Kidney (tissue), 14 donors: ENCODE data around the gene KRT9. TPM values are rescaled to one million over a fixed set of nuclear protein-coding genes. Genes with fewer than 3 reads are reported as not detected.

Experiments used
- DNase-seq, 5 donors: peaks; one replicate each; pipeline ENCODE4 v3.0.0-alpha.2; 2013 to 2020
- FAIRE-seq: peaks from 2 replicates; lab custom pipeline; 2012; peaks lifted over from hg19 to GRCh38; lab: Jason Lieb, UNC
- H3K27ac ChIP-seq, 2 donors: one replicate each; pipeline ENCODE4 v1.7.0; 2013; ENCODE audit warnings: low read depth in 2 of 2, low read length in 2 of 2, inconsistent platforms in 1 of 2
- H3K27me3 ChIP-seq: one replicate; pipeline ENCODE4 v1.7.1; 2013; ENCODE audit warnings: low read length, inconsistent platforms; ENCODE audit not compliant: control insufficient read depth, insufficient read depth
- H3K36me3 ChIP-seq, 3 donors: one replicate each; pipeline versions ENCODE4 v1.7.0 to v1.7.1; 2013; ENCODE audit warnings: low read length in 3 of 3, control low read depth in 1 of 3, inconsistent platforms in 1 of 3; ENCODE audit not compliant: insufficient read depth in 3 of 3, control insufficient read depth in 2 of 3
- H3K4me1 ChIP-seq, 3 donors: one replicate each; pipeline versions ENCODE4 v1.7.0 to v1.7.1; 2013; ENCODE audit warnings: low read length in 3 of 3, inconsistent platforms in 1 of 3, low read depth in 1 of 3; ENCODE audit not compliant: control insufficient read depth in 2 of 3, insufficient read depth in 2 of 3
- H3K4me3 ChIP-seq, 3 donors: one replicate each; pipeline versions ENCODE4 v1.7.0 to v1.8.1; 2013; ENCODE audit warnings: low read length in 3 of 3, control low read depth in 1 of 3, inconsistent platforms in 1 of 3
- H3K9ac ChIP-seq, 3 donors: one replicate each; pipeline versions ENCODE4 v1.7.0 to v1.7.1; 2013; ENCODE audit warnings: low read length in 3 of 3, control low read depth in 1 of 3, inconsistent platforms in 1 of 3
- H3K9me3 ChIP-seq, 3 donors: one replicate each; pipeline versions ENCODE4 v1.7.0 to v1.7.1; 2013; ENCODE audit warnings: low read length in 3 of 3, control low read depth in 1 of 3, inconsistent platforms in 1 of 3; ENCODE audit not compliant: control insufficient read depth in 2 of 3, insufficient read depth in 1 of 3
- intact Hi-C: fragments of 100-400 bp; cut with DNase I; formaldehyde crosslinking; loops from one replicate; pipeline ENCODE4 v1.11.1; 2022
- polyA plus RNA-seq: library from polyadenylated mRNA; stranded (reverse); fragments of 350-450 nt; fragmentation: Illumina TruSeq; extraction: RNeasy Lipid Tissue Mini Kit (QIAGEN cat#74804); gene quantifications from one replicate; pipeline ENCODE4 v1.2.3, GENCODE V29; 2014; ENCODE audit warnings: low read depth, low replicate concordance; ENCODE audit not compliant: insufficient read depth
- total RNA-seq: library from RNA; stranded (reverse); fragmentation: NEBNext Ultra II Directional; extraction: Animal tissue kit (Norgen Biotek cat#: 25700); gene quantifications from one replicate; pipeline ENCODE4 v1.2.1, GENCODE V29; 2021
- TF ChIP-seq, protein P1 (sequence below): IDR thresholded peaks from 3 replicates; pipeline ENCODE4 v1.5.1; 2012; ENCODE audit warnings: mild to moderate bottlenecking, moderate library complexity, borderline replicate concordance; ENCODE audit not compliant: insufficient read depth; ENCODE audit errors: extremely low read depth
- donor health status: control.
- donor health status: control.
- donor health status: control.
- donor health status: control.
- donor health status: control.
- donor health status: DM: yes; HTN: yes; CAD: no.
- donor health status: Normal renal cell carcinoma (clear cell type).

Gene KRT9
- total and polyA plus RNA-seq, 2 donors from 2014 or later: not detected

GRCh38 chr17:41575336-41575735 is 3.5 kb upstream of the KRT9 start:
- Histone ChIP-seq H3K27me3 (no peaks in the 10 kb centered on the region), H3K27ac (no peak overlapping the region), H3K9me3 (no peaks in the 10 kb centered on the region), H3K36me3 (no peaks in the 10 kb centered on the region), H3K4me1 (no peaks in the 10 kb centered on the region), H3K4me3 (no peak overlapping the region), H3K9ac (no peak overlapping the region)
- intact Hi-C loops: no loop called here
- no peak for DNase-seq
- FAIRE-seq: no peak
- TF ChIP-seq, protein P1, sequence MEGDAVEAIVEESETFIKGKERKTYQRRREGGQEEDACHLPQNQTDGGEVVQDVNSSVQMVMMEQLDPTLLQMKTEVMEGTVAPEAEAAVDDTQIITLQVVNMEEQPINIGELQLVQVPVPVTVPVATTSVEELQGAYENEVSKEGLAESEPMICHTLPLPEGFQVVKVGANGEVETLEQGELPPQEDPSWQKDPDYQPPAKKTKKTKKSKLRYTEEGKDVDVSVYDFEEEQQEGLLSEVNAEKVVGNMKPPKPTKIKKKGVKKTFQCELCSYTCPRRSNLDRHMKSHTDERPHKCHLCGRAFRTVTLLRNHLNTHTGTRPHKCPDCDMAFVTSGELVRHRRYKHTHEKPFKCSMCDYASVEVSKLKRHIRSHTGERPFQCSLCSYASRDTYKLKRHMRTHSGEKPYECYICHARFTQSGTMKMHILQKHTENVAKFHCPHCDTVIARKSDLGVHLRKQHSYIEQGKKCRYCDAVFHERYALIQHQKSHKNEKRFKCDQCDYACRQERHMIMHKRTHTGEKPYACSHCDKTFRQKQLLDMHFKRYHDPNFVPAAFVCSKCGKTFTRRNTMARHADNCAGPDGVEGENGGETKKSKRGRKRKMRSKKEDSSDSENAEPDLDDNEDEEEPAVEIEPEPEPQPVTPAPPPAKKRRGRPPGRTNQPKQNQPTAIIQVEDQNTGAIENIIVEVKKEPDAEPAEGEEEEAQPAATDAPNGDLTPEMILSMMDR: no peak

- Histone ChIP-seq H3K27ac (no peak overlapping the region), H3K27me3 (no peaks in the 10 kb centered on the region), H3K9ac (no peak overlapping the region), H3K4me1 (no peaks in the 10 kb centered on the region), H3K36me3 (no peaks in the 10 kb centered on the region), H3K9me3 (no peaks in the 10 kb centered on the region), H3K4me3 (no peak overlapping the region)
- DNase-seq: no peak
- intact Hi-C loops: no loop called here
- FAIRE-seq: no peak
- TF ChIP-seq, protein P1: no peak
Observed at GRCh38 chr17:41567317-41567716, 4.5 kb downstream of the KRT9 start.

- Histone ChIP-seq H3K4me1 (no peaks in the 10 kb centered on the region), H3K27ac (no peak overlapping the region), H3K9ac (no peak overlapping the region), H3K27me3 (no peaks in the 10 kb centered on the region), H3K4me3 (no peak overlapping the region), H3K9me3 (no peaks in the 10 kb centered on the region), H3K36me3 (no peaks in the 10 kb centered on the region)
- TF ChIP-seq, protein P1: no peak
- no peak for DNase-seq
- no peak for FAIRE-seq
- intact Hi-C loops: no loop called here
Observed at GRCh38 chr17:41565338-41565737, 6.5 kb downstream of the KRT9 start.

GRCh38 chr17:41563607-41564170 is 8.2 kb downstream of the KRT9 start:
- intact Hi-C loops: no loop called here
- H3K9ac ChIP-seq: no peak overlapping the region
- H3K27me3 ChIP-seq: no peaks in the 10 kb centered on the region
- TF ChIP-seq, protein P1: no peak
- FAIRE-seq (no peak), DNase-seq (peak in 1 of 5 donors; percentile 18)
- H3K4me3 ChIP-seq: no peak overlapping the region
- no peaks in the 10 kb centered on the region for H3K4me1 ChIP-seq
- H3K27ac ChIP-seq: no peak overlapping the region
- H3K36me3 ChIP-seq: no peaks in the 10 kb centered on the region
- H3K9me3 ChIP-seq: no peaks in the 10 kb centered on the region
